Mucosa of rectum (tissue), 2 donors: ENCODE measurements around the gene PDE6D.

Experiments
- H3K27ac ChIP-seq, 2 donors: one replicate each; pipeline ENCODE4 v1.7.0; 2013; ENCODE audit warnings: inconsistent platforms in 2 of 2, low read depth in 2 of 2, low read length in 2 of 2
- H3K27me3 ChIP-seq, 2 donors: one replicate each; pipeline ENCODE4 v1.7.0; 2013; ENCODE audit warnings: low read length in 2 of 2; ENCODE audit not compliant: control insufficient read depth in 2 of 2, insufficient read depth in 2 of 2
- H3K36me3 ChIP-seq, 2 donors: one replicate each; pipeline ENCODE4 v1.7.0; 2013; ENCODE audit warnings: low read length in 2 of 2; ENCODE audit not compliant: control insufficient read depth in 2 of 2, insufficient read depth in 2 of 2
- H3K4me1 ChIP-seq, 2 donors: one replicate each; pipeline ENCODE4 v1.7.0; 2013; ENCODE audit warnings: low read length in 2 of 2, mild to moderate bottlenecking in 1 of 2; ENCODE audit not compliant: control insufficient read depth in 2 of 2, insufficient read depth in 2 of 2
- H3K4me3 ChIP-seq, 2 donors: one replicate each; pipeline ENCODE4 v1.7.0; 2013; ENCODE audit warnings: low read length in 2 of 2
- H3K9ac ChIP-seq, 2 donors: one replicate each; pipeline ENCODE4 v1.7.0; 2013; ENCODE audit warnings: low read length in 2 of 2, low read depth in 1 of 2, mild to moderate bottlenecking in 1 of 2
- H3K9me3 ChIP-seq, 2 donors: one replicate each; pipeline ENCODE4 v1.7.0; 2013; ENCODE audit warnings: low read length in 2 of 2; ENCODE audit not compliant: control insufficient read depth in 2 of 2
- donor health status: healthy.
- donor health status: Normal muscosa, but diverticular disease.

The PDE6D gene

DNA sequence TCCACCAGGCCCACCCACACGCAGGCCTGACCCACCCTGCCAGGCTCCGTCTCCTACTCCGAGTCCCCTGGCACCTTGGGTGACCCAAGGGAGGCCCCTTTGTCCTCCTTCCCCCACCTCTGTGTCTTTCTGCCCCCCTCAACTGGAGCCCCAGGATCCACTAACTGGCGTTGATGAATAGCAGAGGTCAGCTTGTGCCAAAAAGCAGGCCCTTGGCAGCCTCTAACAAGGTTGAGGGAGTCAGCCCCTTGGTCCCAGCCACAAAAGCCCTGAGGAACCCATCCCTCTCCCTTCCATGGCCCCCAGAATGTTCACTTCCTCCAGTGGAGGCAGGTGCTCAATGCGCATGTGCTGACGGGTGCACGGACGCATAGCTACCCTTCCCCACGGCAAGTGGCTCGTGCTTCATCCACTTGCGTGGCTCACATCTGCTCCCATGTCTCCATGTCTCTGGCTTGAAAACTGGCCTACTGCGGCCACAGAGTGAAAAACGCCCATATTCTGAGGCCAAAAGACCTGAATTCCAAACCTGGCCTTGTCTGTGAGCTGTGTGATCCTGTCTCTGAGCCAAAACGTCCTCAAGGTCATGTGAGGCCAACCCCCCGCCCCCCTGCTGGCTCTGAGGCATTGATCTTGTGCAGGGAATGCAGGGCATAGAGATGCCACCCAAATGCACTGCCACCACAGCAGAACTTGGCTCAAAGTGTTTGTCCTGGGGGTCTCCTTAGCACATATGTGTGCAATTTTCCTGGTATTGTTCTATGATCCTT lies 91.8 kb downstream of the PDE6D start:
- Histone ChIP-seq H3K4me1 (peaks cover 0 to 7% of the 10 kb centered on the region in 2 donors), H3K27me3 (no peaks in the 10 kb centered on the region), H3K4me3 (no peak overlapping the region), H3K9ac (no peak overlapping the region), H3K9me3 (no peaks in the 10 kb centered on the region), H3K36me3 (no peaks in the 10 kb centered on the region), H3K27ac (no peak overlapping the region)

GRCh38 chr2:231688719-231689118 lies 92.4 kb downstream of the PDE6D start:
- no peak overlapping the region for H3K9ac ChIP-seq
- no peak overlapping the region for H3K27ac ChIP-seq
- no peaks in the 10 kb centered on the region for H3K27me3 ChIP-seq
- no peaks in the 10 kb centered on the region for H3K36me3 ChIP-seq
- peaks cover 0 to 7% of the 10 kb centered on the region in 2 donors for H3K4me1 ChIP-seq
- no peak overlapping the region for H3K4me3 ChIP-seq
- H3K9me3 ChIP-seq: no peaks in the 10 kb centered on the region

DNA sequence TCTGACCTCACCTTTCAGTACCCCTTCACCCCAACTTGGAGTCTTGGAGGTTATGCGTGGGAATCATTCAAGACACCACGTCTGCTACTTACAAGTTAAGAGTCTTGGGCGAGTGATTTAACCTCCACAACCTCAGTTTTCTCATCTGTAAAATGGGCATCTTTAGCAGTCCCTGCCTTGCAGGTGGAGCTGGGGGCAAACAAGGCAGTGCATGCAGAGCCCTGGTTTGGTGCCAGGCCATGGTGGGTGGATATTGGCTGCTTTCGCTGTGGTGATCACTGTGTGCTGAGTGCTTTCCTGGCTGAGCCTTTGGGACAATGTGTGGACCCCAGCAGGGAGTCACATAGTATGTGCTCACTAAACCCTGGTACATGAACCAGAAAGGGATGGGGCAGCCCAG lies 93.1 kb downstream of the PDE6D start:
- no peaks in the 10 kb centered on the region for H3K36me3 ChIP-seq
- H3K9ac ChIP-seq: no peak overlapping the region
- H3K4me3 ChIP-seq: no peak overlapping the region
- H3K27ac ChIP-seq: no peak overlapping the region
- H3K9me3 ChIP-seq: no peaks in the 10 kb centered on the region
- no peaks in the 10 kb centered on the region for H3K27me3 ChIP-seq
- peaks cover under 1 to 5% of the 10 kb centered on the region in 2 donors for H3K4me1 ChIP-seq

GRCh38 chr2:231687133-231687852 lies 93.8 kb downstream of the PDE6D start:
- H3K4me3 ChIP-seq: no peak overlapping the region
- H3K9me3 ChIP-seq: no peaks in the 10 kb centered on the region
- H3K27me3 ChIP-seq: no peaks in the 10 kb centered on the region
- peaks cover 4 to 5% of the 10 kb centered on the region in 2 donors for H3K4me1 ChIP-seq
- H3K36me3 ChIP-seq: no peaks in the 10 kb centered on the region
- no peak overlapping the region for H3K27ac ChIP-seq
- H3K9ac ChIP-seq: no peak overlapping the region

DNA sequence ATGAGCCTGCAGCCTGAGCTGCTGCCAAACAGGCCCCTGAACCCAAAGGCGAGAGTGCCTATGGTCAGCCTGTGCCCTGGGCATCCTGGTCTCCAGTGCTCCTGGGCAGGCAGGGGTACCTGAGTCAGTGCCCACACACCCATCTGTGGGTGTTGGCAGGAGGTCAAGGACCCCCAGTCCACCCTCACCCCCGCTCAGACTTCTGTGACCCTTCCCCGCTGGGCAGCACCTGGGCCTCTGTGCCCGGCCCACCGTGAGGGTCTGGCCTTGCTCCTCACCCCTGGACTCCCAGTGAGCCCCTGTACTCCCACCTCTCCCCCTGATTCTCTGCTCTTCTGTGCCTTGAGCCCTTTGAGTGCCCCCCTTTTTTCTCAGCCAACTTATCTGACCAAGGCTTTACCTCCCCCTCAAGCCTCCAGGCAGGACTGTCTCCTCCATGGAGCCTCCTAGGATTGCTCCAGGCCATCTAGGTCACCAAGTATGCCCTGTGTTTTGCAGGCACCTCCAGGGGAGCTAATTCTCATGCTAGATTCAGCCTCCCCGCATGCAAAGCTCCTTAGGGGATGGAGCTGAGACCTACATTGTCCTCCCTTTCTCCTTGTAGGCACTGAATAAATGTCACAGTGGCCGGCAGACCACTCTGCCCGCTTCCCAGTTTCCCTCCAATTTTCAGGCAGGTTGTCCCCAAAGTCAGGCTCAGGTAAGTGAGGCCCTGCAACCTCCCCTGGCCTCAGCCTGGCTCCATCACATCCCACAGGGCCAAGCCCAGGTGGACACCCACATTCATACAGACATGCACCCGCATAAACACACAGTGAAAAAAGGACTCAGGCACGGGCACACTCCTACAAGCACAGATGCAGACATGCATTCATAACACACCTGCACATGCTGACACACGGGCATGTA lies 94.6 kb downstream of the PDE6D start:
- Histone ChIP-seq H3K9me3 (no peaks in the 10 kb centered on the region), H3K9ac (no peak overlapping the region), H3K27me3 (no peaks in the 10 kb centered on the region), H3K36me3 (no peaks in the 10 kb centered on the region), H3K4me3 (no peak overlapping the region), H3K4me1 (peaks cover 7 to 8% of the 10 kb centered on the region in 2 donors), H3K27ac (no peak overlapping the region)

GRCh38 chr2:231685349-231686191 lies 95.5 kb downstream of the PDE6D start:
- no peak overlapping the region for H3K27ac ChIP-seq
- H3K9ac ChIP-seq: no peak overlapping the region
- no peak overlapping the region for H3K4me3 ChIP-seq

DNA sequence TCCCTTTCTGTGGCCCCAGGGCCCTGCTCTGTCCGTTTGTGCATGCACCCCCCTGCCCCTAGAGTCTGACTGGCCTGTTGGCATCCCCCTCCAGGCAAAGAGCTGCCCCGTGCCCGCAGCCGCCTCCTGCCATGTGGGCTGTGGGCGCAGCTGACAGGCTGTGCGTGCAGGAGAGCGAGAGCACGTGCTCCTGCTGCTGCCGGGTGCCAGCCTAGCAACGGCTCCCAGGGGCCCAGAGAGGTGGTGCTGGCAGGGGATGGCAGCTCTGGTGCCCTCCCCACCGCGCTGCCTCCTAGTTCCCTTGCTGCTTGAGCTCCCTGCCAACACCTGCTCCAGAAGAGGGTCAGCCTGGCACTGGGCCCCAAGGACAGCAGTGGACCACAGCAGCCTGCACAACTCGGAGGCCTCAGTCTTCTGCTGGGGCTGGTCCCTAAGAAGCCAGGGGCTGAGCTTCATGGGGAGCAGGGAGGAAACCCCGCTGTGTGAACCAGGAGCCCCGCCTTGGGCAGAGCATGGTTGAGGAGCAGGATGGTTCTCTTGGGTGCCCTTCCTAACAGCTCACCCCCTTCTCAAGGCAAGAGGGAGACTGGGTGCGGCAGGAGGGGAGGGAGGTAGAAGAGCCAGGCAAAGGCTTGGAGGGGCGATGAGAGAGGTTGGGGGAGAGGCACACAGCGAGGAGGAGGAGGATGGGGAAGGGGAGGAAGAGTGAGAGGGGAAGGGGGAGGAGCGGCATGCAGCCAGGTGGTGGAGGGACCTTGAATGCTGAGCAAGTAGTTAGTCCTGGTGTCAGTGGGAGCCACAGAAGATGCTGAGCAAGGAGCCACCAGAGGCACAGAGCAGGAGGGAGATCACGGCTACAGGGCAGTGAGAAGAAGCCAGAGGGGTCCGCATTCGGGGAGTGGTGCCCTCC lies 96.5 kb downstream of the PDE6D start:
- H3K4me1 ChIP-seq: peaks cover 16 to 17% of the 10 kb centered on the region in 2 donors
- H3K9me3 ChIP-seq: no peaks in the 10 kb centered on the region
- H3K4me3 ChIP-seq: no peak overlapping the region
- no peaks in the 10 kb centered on the region for H3K27me3 ChIP-seq
- no peaks in the 10 kb centered on the region for H3K36me3 ChIP-seq
- no peak overlapping the region for H3K27ac ChIP-seq
- no peak overlapping the region for H3K9ac ChIP-seq

More at GRCh38 chr2:231685349-231686191, 95.5 kb downstream of the PDE6D start:
- Histone ChIP-seq H3K27me3 (no peaks in the 10 kb centered on the region), H3K4me1 (peaks cover 9 to 12% of the 10 kb centered on the region in 2 donors), H3K36me3 (no peaks in the 10 kb centered on the region), H3K9me3 (no peaks in the 10 kb centered on the region)

GRCh38 chr2:231683292-231684235 lies 97.5 kb downstream of the PDE6D start:
- Histone ChIP-seq H3K4me1 (peaks cover 16 to 17% of the 10 kb centered on the region in 2 donors), H3K9ac (no peak overlapping the region), H3K27ac (no peak overlapping the region), H3K9me3 (no peaks in the 10 kb centered on the region), H3K27me3 (no peaks in the 10 kb centered on the region), H3K36me3 (no peaks in the 10 kb centered on the region), H3K4me3 (no peak overlapping the region)
